MCF 10A (cell line): ENCODE results near the gene ADGRG3. TPM values are rescaled to one million over a fixed set of nuclear protein-coding genes. Genes with fewer than 3 reads are reported as not detected.

Source experiments
- BruUV-seq: library from RNA; stranded (reverse); fragments of 400-500 nt; replicated peaks from 2 replicates; lab custom pipeline; 2021; lab: Mats Ljungman, UMichigan
- CTCF ChIA-PET: fragments of 300-600 bp; sonication (Branson Sonifier 250); formaldehyde crosslinking; extraction: SDS; loops from one replicate; lab custom pipeline; 2021; ENCODE audit warnings: antibody characterized with exemption, inconsistent platforms; lab: Yijun Ruan, JAX
- POLR2A ChIA-PET: fragments of 300-600, 350-650 bp; sonication (Branson Sonifier 250); formaldehyde crosslinking; extraction: SDS; loops from one replicate; lab custom pipeline; 2020; ENCODE audit warnings: antibody characterized with exemption, inconsistent platforms; lab: Yijun Ruan, JAX
- DNase-seq: peaks from one replicate; pipeline ENCODE4 v3.0.0-alpha.2; 2018; ENCODE audit not compliant: unreplicated experiment
- H3K27ac Mint-ChIP-seq: one replicate; pipeline ENCODE4 v1.8.0; 2022; ENCODE audit warnings: mild to moderate bottlenecking, low read depth, mixed read lengths; ENCODE audit not compliant: unreplicated experiment
- H3K27me3 Mint-ChIP-seq: one replicate; pipeline ENCODE4 v1.8.0; 2022; ENCODE audit warnings: mixed read lengths; ENCODE audit not compliant: insufficient read depth, unreplicated experiment
- H3K36me3 Mint-ChIP-seq: one replicate; pipeline ENCODE4 v1.8.0; 2022; ENCODE audit warnings: mild to moderate bottlenecking, moderate library complexity, mixed read lengths; ENCODE audit not compliant: insufficient read depth, unreplicated experiment
- H3K4me1 Mint-ChIP-seq: one replicate; pipeline ENCODE4 v1.8.0; 2022; ENCODE audit warnings: mixed read lengths; ENCODE audit not compliant: insufficient read depth, unreplicated experiment
- H3K4me3 Mint-ChIP-seq: one replicate; pipeline ENCODE4 v1.8.0; 2022; ENCODE audit warnings: mild to moderate bottlenecking, moderate library complexity, mixed read lengths; ENCODE audit not compliant: unreplicated experiment
- H3K9me3 Mint-ChIP-seq: one replicate; pipeline ENCODE4 v1.8.0; 2022; ENCODE audit warnings: mixed read lengths; ENCODE audit not compliant: unreplicated experiment
- CTCF ChIP-seq: fragments of 200-600 bp; IDR thresholded peaks from one replicate; pipeline ENCODE4 v1.8.0; 2022; ENCODE audit warnings: antibody characterized with exemption, mild to moderate bottlenecking; ENCODE audit not compliant: unreplicated experiment
- intact Hi-C: fragments of 100-400 bp; cut with micrococcal nuclease; formaldehyde crosslinking; loops from 2 replicates; pipeline ENCODE4 v1.14.1; 2022
- total RNA-seq: library from RNA; stranded (reverse); gene quantifications from 2 replicates; pipeline ENCODE4 v1.2.3, GENCODE V29; 2022

The ADGRG3 gene
- total RNA-seq, 1 experiment from 2014 or later: not detected

- Mint-ChIP-seq H3K9me3 (no peaks in the 10 kb centered on the region), H3K4me1 (no peaks in the 10 kb centered on the region)
- TF ChIP-seq CTCF: no peak
Measured at GRCh38 chr16:57667048-57667525, 1.0 kb upstream of the ADGRG3 start.

GRCh38 chr16:57667526-57668262 is 412 bp upstream of the ADGRG3 start:
- H3K27me3 Mint-ChIP-seq: peaks cover under 1% of the 10 kb centered on the region
- no peaks in the 10 kb centered on the region for H3K4me1 Mint-ChIP-seq
- BruUV-seq: no TSS peak
- H3K9me3 Mint-ChIP-seq: no peaks in the 10 kb centered on the region
- no peaks in the 10 kb centered on the region for H3K36me3 Mint-ChIP-seq
- CTCF ChIA-PET: interaction anchor here (1.2 to 1.6 kb wide), 2 partner anchors 18 to 19 kb away, joined by 3 read pairs; no protein-coding TSS in a partner anchor
- H3K27ac Mint-ChIP-seq: no peak overlapping the region
- peak; percentile 76 for DNase-seq
- H3K4me3 Mint-ChIP-seq: no peak overlapping the region
- TF ChIP-seq CTCF: no peak
- POLR2A ChIA-PET: interaction anchor here (0.6 kb wide), 1 partner anchor 26 kb away, joined by 3 read pairs; no protein-coding TSS in a partner anchor
- intact Hi-C loops: no loop called here

More at GRCh38 chr16:57667048-57667525, 1.0 kb upstream of the ADGRG3 start:
- POLR2A ChIA-PET: interaction anchor here (0.6 kb wide), 1 partner anchor 26 kb away, joined by 3 read pairs; no protein-coding TSS in a partner anchor
- no TSS peak for BruUV-seq
- H3K27me3 Mint-ChIP-seq: no peaks in the 10 kb centered on the region
- H3K27ac Mint-ChIP-seq: no peak overlapping the region
- no peak overlapping the region for H3K4me3 Mint-ChIP-seq
- intact Hi-C loops: no loop called here
- no peaks in the 10 kb centered on the region for H3K36me3 Mint-ChIP-seq
- DNase-seq: no peak
- CTCF ChIA-PET: interaction anchor here (1.2 to 1.6 kb wide), 2 partner anchors 17 to 19 kb away, joined by 3 read pairs; no protein-coding TSS in a partner anchor

GRCh38 chr16:57668630-57669475 is 747 bp downstream of the ADGRG3 start:
- CTCF ChIA-PET: interaction anchor here (0.5 to 1.6 kb wide), 3 partner anchors 19 to 183 kb away, joined by 3 read pairs; no protein-coding TSS in a partner anchor
- no peak for DNase-seq
- BruUV-seq: no TSS peak
- intact Hi-C loops: no loop called here
- POLR2A ChIA-PET: interaction anchor here (0.7 kb wide), 1 partner anchor 374 kb away, joined by 3 read pairs; no protein-coding TSS in a partner anchor
- Mint-ChIP-seq H3K4me3 (no peak overlapping the region), H3K27me3 (peaks cover 13% of the 10 kb centered on the region), H3K9me3 (no peaks in the 10 kb centered on the region), H3K27ac (no peak overlapping the region), H3K36me3 (no peaks in the 10 kb centered on the region), H3K4me1 (no peaks in the 10 kb centered on the region)
- no peak for TF ChIP-seq CTCF
